ENCODE measurements around the gene CBX8. TPM values are rescaled to one million over a fixed set of nuclear protein-coding genes. Genes with fewer than 3 reads are reported as not detected.

Gene CBX8
- total and polyA plus RNA-seq, 2 of the 13 experiments (the other 11 are each of a cell fraction or from before 2014, with no cell fraction given): 0.34 to 12.6 TPM

DNA sequence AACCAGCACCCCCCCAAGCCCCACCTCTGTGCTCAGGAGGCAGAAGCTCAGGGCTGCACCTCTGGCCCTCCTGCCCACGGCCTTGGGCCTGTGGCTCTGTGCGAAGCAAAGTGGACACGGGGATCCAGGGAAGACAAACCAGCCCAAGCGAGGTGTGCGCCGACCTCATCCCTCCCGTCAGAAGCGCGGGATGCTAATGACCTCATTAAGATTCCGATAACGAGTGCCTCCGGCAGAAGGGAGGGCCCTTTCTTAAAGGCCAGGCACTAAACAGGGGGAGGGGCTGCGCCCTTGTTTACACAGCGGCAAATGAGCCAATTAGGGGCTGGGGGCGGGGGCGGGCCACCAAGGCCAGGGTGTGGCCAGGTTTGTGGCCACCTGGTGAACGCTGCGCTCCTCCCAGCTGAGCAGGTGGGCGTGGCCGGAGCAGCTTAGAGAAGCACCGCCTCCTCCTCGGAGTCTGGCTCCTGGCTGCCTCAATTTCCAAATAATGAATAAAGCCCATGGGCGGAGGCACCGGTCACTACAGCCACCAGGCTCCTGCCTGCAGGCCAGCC lies 39.2 kb upstream of the CBX8 start (continued):
- TF ChIP-seq EP300 (IDR thresholded peaks at IDR 0.05; ENCODE audit: low read depth in 2 of 2, low read length in 2 of 2) (no peak), EP300 (CRISPR knock-in tag; IDR thresholded peaks at IDR 0.05; ENCODE audit: borderline replicate concordance) (no peak), FOXA3 (CRISPR knock-in tag; IDR thresholded peaks at IDR 0.05) (peak; percentile 58)

- no peak for ATAC-seq
- BruUV-seq (replicated peaks): no TSS peak
- Histone ChIP-seq H2AFZ (ENCODE audit: low read length) (no peak overlapping the region), H3K27ac (ENCODE audit: extremely low read length, insufficient read depth, low read length) (peak overlapping the region; percentile 8), H3K36me3 (replicated peaks in 1 of 2; ENCODE audit: control insufficient read depth in 1 of 2, insufficient read depth in 2 of 2, low read length in 2 of 2) (peaks cover 11 to 12% of the 10 kb centered on the region in 2 experiments), H3K79me2 (ENCODE audit: insufficient read depth, low read length) (peaks cover 39% of the 10 kb centered on the region), H3K4me2 (ENCODE audit: low read depth, low read length) (no peak overlapping the region), H3K27me3 (ENCODE audit: control insufficient read depth in 1 of 2, insufficient read depth in 2 of 2, low read length in 2 of 2) (no peaks in the 10 kb centered on the region; a peak in 2 of 5 replicates), H3K4me3 (replicated peaks in 1 of 3; ENCODE audit: insufficient read depth in 1 of 3, low read depth in 2 of 3, low read length in 3 of 3) (no peak overlapping the region), H3K9me3 (ENCODE audit: low read length) (no peaks in the 10 kb centered on the region), H3K9ac (ENCODE audit: insufficient read depth, low read depth, low read length) (no peak overlapping the region), H3K4me1 (ENCODE audit: insufficient read depth, low read length) (peaks cover 63% of the 10 kb centered on the region), H4K20me1 (ENCODE audit: insufficient read depth, low read length) (peaks cover 44% of the 10 kb centered on the region)
- ChIA-PET CTCF (ENCODE audit: low intra/inter-chr PET ratio, low total read pairs) (interaction anchor here (0.6 to 2.1 kb wide), 6 partner anchors 24 to 94 kb away, joined by 3 to 12 read pairs (median 5); no protein-coding TSS in a partner anchor), POLR2A (interaction anchor here (0.9 to 11.1 kb wide), 9 partner anchors 10 to 154 kb away, joined by 3 to 274 read pairs (median 5); partner anchors contain the start of gene CBX8)
- DNase-seq (ENCODE audit: low spot score): no peak
- in situ Hi-C loops (cut with HindIII; ENCODE audit: extremely low pct_ligation_motif_present, low pct_unique_long_range_greater_than_20kb): loop anchor here (5.0 kb wide), 1 partner anchor 157 kb away; no protein-coding TSS in a partner anchor
- FAIRE-seq: no peak
- 85% methylated on average over 11 of the region's 13 CpGs for WGBS (ENCODE audit: low lambda C conversion rate)
- intact Hi-C loops (cut with micrococcal nuclease; ENCODE audit: unreplicated experiment): loop anchor here (5.0 to 10.0 kb wide), 3 partner anchors 38 to 91 kb away; partner anchors contain the start of gene CBX8
- TF ChIP-seq ZNF24 (IDR thresholded peaks at IDR 0.05) (no peak), ZNF547 (CRISPR knock-in tag; IDR thresholded peaks at IDR 0.05) (no peak), ZNF746 (CRISPR knock-in tag; IDR thresholded peaks at IDR 0.05) (no peak), GZF1 (CRISPR knock-in tag; IDR thresholded peaks at IDR 0.05) (no peak), MED1 (CRISPR knock-in tag; IDR thresholded peaks at IDR 0.05) (no peak), TAF1 (CRISPR knock-in tag; IDR thresholded peaks at IDR 0.05) (no peak), RORA (CRISPR knock-in tag; IDR thresholded peaks at IDR 0.05) (no peak), ZBTB20 (CRISPR knock-in tag; IDR thresholded peaks at IDR 0.05; ENCODE audit: borderline replicate concordance, low read depth) (no peak), MLLT10 (CRISPR knock-in tag; IDR thresholded peaks at IDR 0.05) (no peak), ZNF598 (CRISPR knock-in tag; IDR thresholded peaks at IDR 0.05; ENCODE audit: borderline replicate concordance) (no peak), ZFP41 (CRISPR knock-in tag; IDR thresholded peaks at IDR 0.05; ENCODE audit: borderline replicate concordance) (no peak), ZNF878 (CRISPR knock-in tag; IDR thresholded peaks at IDR 0.05) (no peak), MTF2 (CRISPR knock-in tag; IDR thresholded peaks at IDR 0.05; ENCODE audit: borderline replicate concordance) (no peak), ZNF280B (CRISPR knock-in tag; IDR thresholded peaks at IDR 0.05; ENCODE audit: borderline replicate concordance) (no peak), ZNF563 (CRISPR knock-in tag; IDR thresholded peaks at IDR 0.05) (no peak), SATB2 (CRISPR knock-in tag; IDR thresholded peaks at IDR 0.05) (no peak)
- TF ChIP-seq, protein P1, sequence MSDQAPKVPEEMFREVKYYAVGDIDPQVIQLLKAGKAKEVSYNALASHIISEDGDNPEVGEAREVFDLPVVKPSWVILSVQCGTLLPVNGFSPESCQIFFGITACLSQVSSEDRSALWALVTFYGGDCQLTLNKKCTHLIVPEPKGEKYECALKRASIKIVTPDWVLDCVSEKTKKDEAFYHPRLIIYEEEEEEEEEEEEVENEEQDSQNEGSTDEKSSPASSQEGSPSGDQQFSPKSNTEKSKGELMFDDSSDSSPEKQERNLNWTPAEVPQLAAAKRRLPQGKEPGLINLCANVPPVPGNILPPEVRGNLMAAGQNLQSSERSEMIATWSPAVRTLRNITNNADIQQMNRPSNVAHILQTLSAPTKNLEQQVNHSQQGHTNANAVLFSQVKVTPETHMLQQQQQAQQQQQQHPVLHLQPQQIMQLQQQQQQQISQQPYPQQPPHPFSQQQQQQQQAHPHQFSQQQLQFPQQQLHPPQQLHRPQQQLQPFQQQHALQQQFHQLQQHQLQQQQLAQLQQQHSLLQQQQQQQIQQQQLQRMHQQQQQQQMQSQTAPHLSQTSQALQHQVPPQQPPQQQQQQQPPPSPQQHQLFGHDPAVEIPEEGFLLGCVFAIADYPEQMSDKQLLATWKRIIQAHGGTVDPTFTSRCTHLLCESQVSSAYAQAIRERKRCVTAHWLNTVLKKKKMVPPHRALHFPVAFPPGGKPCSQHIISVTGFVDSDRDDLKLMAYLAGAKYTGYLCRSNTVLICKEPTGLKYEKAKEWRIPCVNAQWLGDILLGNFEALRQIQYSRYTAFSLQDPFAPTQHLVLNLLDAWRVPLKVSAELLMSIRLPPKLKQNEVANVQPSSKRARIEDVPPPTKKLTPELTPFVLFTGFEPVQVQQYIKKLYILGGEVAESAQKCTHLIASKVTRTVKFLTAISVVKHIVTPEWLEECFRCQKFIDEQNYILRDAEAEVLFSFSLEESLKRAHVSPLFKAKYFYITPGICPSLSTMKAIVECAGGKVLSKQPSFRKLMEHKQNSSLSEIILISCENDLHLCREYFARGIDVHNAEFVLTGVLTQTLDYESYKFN (CRISPR knock-in tag; conservative IDR thresholded peaks at IDR 0.05): no peak
These were observed 38.6 kb upstream of the CBX8 start for GRCh38 chr17:79835470-79835899.

All from HepG2 (cell line).